CD4-positive, alpha-beta memory T cell (primary cell): ENCODE results near the gene PPARA. TPM values are rescaled to one million over a fixed set of nuclear protein-coding genes. Genes with fewer than 3 reads are reported as not detected.

ENCODE experiments used
- CTCF ChIA-PET: fragments of 350-600 bp; sonication (Branson Sonifier 250); formaldehyde crosslinking; loops from one replicate; lab custom pipeline; 2021; ENCODE audit warnings: inconsistent platforms; ENCODE audit not compliant: partially characterized antibody; lab: Charles Lee
- POLR2A ChIA-PET: fragments of 350-600 bp; sonication (Branson Sonifier 250); formaldehyde crosslinking; loops from one replicate; lab custom pipeline; 2021; ENCODE audit not compliant: partially characterized antibody; lab: Charles Lee
- DNase-seq, 5 donors: peaks; one replicate each; pipeline versions ENCODE4 v3.0.0 to v3.0.0-alpha.2; 2020 to 2022; ENCODE audit warnings: mixed read lengths in 1 of 5
- H3K27ac ChIP-seq: one replicate; pipeline ENCODE4 v1.7.0; 2013; ENCODE audit warnings: low read depth, low read length
- H3K27me3 ChIP-seq: 2 replicates; pipeline ENCODE4 v1.7.0; 2013; ENCODE audit warnings: mild to moderate bottlenecking, low read length, moderate library complexity; ENCODE audit not compliant: insufficient read depth
- H3K36me3 ChIP-seq: 2 replicates; pipeline ENCODE4 v1.7.0; 2013; ENCODE audit warnings: mild to moderate bottlenecking, low read length, moderate library complexity; ENCODE audit not compliant: insufficient read depth
- H3K4me1 ChIP-seq: 2 replicates; pipeline ENCODE4 v1.7.0; 2013; ENCODE audit warnings: mild to moderate bottlenecking, low read length, moderate library complexity; ENCODE audit not compliant: insufficient read depth
- H3K4me3 ChIP-seq, 2 donors: one replicate each; pipeline ENCODE4 v1.7.0; 2013; ENCODE audit warnings: low read length in 2 of 2, mild to moderate bottlenecking in 1 of 2
- H3K9me3 ChIP-seq, 2 donors: one replicate each; pipeline ENCODE4 v1.7.0; 2013; ENCODE audit warnings: low read length in 2 of 2, control low read depth in 1 of 2; ENCODE audit not compliant: control insufficient read depth in 1 of 2
- H3K27ac Mint-ChIP-seq, 7 donors: one replicate each; pipeline ENCODE4 v1.8.0; 2020 to 2021; ENCODE audit warnings: mixed read lengths in 7 of 7, mild to moderate bottlenecking in 6 of 7, inconsistent platforms in 3 of 7, moderate library complexity in 3 of 7
- H3K27me3 Mint-ChIP-seq, 2 donors: one replicate each; pipeline ENCODE4 v1.8.0; 2020 to 2021; ENCODE audit warnings: mixed read lengths in 2 of 2
- H3K36me3 Mint-ChIP-seq, 2 donors: one replicate each; pipeline ENCODE4 v1.8.0; 2020 to 2021; ENCODE audit warnings: mixed read lengths in 2 of 2, inconsistent platforms in 1 of 2, mild to moderate bottlenecking in 1 of 2
- H3K4me1 Mint-ChIP-seq, 4 donors: one replicate each; pipeline ENCODE4 v1.8.0; 2020 to 2021; ENCODE audit warnings: mixed read lengths in 4 of 4, mild to moderate bottlenecking in 1 of 4
- H3K4me3 Mint-ChIP-seq, 8 donors: one replicate each; pipeline ENCODE4 v1.8.0; 2020 to 2021; ENCODE audit warnings: mixed read lengths in 8 of 8, mild to moderate bottlenecking in 7 of 8, moderate library complexity in 6 of 8, inconsistent platforms in 3 of 8
- H3K9me3 Mint-ChIP-seq, 8 donors: one replicate each; pipeline ENCODE4 v1.8.0; 2020 to 2021; ENCODE audit warnings: mixed read lengths in 8 of 8, mild to moderate bottlenecking in 5 of 8, inconsistent platforms in 3 of 8, moderate library complexity in 1 of 8
- intact Hi-C: fragments of 100-400 bp; cut with micrococcal nuclease; formaldehyde crosslinking; loops from one replicate; pipeline ENCODE4 v1.15.1; 2023
- polyA plus RNA-seq, 2 donors: library from polyadenylated mRNA; unstranded; fragments of 300-500 nt; fragmentation: Illumina TruSeq; gene quantifications; one replicate each; pipeline ENCODE4 v1.2.3, GENCODE V29; 2021
- total RNA-seq, 2 experiments: library from RNA; stranded (reverse); gene quantifications; one replicate each; pipeline ENCODE4 v1.2.3, GENCODE V29; 2021

Gene PPARA
- total and polyA plus RNA-seq, 4 experiments from 2014 or later, result 0.91 to 23.2 (median 13.5) TPM

GRCh38 chr22:46267431-46268279 lies 117.3 kb downstream of the PPARA start, which contains the start of gene TTC38:
TSS of gene TTC38 (plus strand) at chr22:46268008. CDS start at chr22:46268040, 32 bp downstream.
- peaks cover 12 to 18% of the 10 kb centered on the region in 2 donors for H3K27me3 Mint-ChIP-seq
- no peaks in the 10 kb centered on the region for H3K36me3 ChIP-seq
- H3K4me3 ChIP-seq, result peak within 1 kb of the TSS in 1 of 2 donors; percentile 49
- peak within 1 kb of the TSS; percentile 18 for H3K27ac ChIP-seq
- peak; percentile 22 to 59 (median 26) for DNase-seq
- H3K4me1 Mint-ChIP-seq, result peaks cover 9 to 32% (median 15%) of the 10 kb centered on the region in 4 donors
- ChIA-PET CTCF (interaction anchor here (0.8 to 1.1 kb wide), 3 partner anchors 19 to 146 kb away, joined by 3 to 4 read pairs (median 3); no protein-coding TSS in a partner anchor), POLR2A (interaction anchor here (1.0 to 3.3 kb wide), 4 partner anchors 9 to 29 kb away, joined by 3 to 25 read pairs (median 9); partner anchors contain the start of genes CDPF1 and GTSE1)
- intact Hi-C loops, result loop anchor here (1.0 kb wide), 1 partner anchor 17 kb away; the partner anchor contains the start of gene CDPF1
- H3K36me3 Mint-ChIP-seq, result peaks cover 0 to 3% of the 10 kb centered on the region in 2 donors
- H3K4me3 Mint-ChIP-seq, result peak within 1 kb of the TSS; percentile 86 to 95 (median 91)
- peaks cover 0 to 4% (median under 1%) of the 10 kb centered on the region in 8 donors for H3K9me3 Mint-ChIP-seq
- peaks cover 6% of the 10 kb centered on the region for H3K27me3 ChIP-seq
- H3K27ac Mint-ChIP-seq, result peak within 1 kb of the TSS; percentile 16 to 82 (median 69)
- peaks cover 11% of the 10 kb centered on the region for H3K4me1 ChIP-seq
- no peaks in the 10 kb centered on the region for H3K9me3 ChIP-seq

GRCh38 chr22:46269564-46269963 lies 119.2 kb downstream of the PPARA start:
- intact Hi-C loops, result no loop called here
- Histone ChIP-seq H3K9me3 (no peaks in the 10 kb centered on the region), H3K4me1 (peaks cover 11% of the 10 kb centered on the region), H3K27me3 (peaks cover 6% of the 10 kb centered on the region), H3K27ac (no peak overlapping the region), H3K36me3 (no peaks in the 10 kb centered on the region), H3K4me3 (no peak overlapping the region)
- ChIA-PET CTCF (interaction anchor here (1.4 kb wide), 1 partner anchor 27 kb away, joined by 4 read pairs; no protein-coding TSS in a partner anchor), POLR2A (interaction anchor here (3.3 kb wide), 1 partner anchor 19 kb away, joined by 25 read pairs; the partner anchor contains the start of gene CDPF1)
- Mint-ChIP-seq H3K27ac (peak overlapping the region in 2 of 7 donors; percentile 43 to 81), H3K36me3 (peaks cover 3 to 7% of the 10 kb centered on the region in 2 donors), H3K4me1 (peaks cover 9 to 27% (median 15%) of the 10 kb centered on the region in 4 donors), H3K4me3 (peak overlapping the region in 5 of 8 donors; percentile 60 to 91 (median 66)), H3K9me3 (peaks cover 0 to 4% (median under 1%) of the 10 kb centered on the region in 8 donors), H3K27me3 (peaks cover 1 to 4% of the 10 kb centered on the region in 2 donors)
- no peak for DNase-seq

- DNase-seq, result no peak
- Mint-ChIP-seq H3K4me3 (no peak overlapping the region), H3K27me3 (no peaks in the 10 kb centered on the region), H3K36me3 (peaks cover 14 to 22% of the 10 kb centered on the region in 2 donors), H3K27ac (no peak overlapping the region), H3K4me1 (peaks cover 7 to 24% (median 13%) of the 10 kb centered on the region in 4 donors), H3K9me3 (peaks cover 0 to 2% (median 0%) of the 10 kb centered on the region in 8 donors)
- Histone ChIP-seq H3K27ac (no peak overlapping the region), H3K27me3 (no peaks in the 10 kb centered on the region), H3K4me1 (peaks cover 9% of the 10 kb centered on the region), H3K36me3 (no peaks in the 10 kb centered on the region), H3K9me3 (no peaks in the 10 kb centered on the region), H3K4me3 (no peak overlapping the region)
- ChIA-PET POLR2A (no interaction called here), CTCF (interaction anchor here (1.0 kb wide), 1 partner anchor 22 kb away, joined by 3 read pairs; the partner anchor contains the start of gene CDPF1)
- intact Hi-C loops, result no loop called here
Observed at GRCh38 chr22:46272196-46272595, 121.9 kb downstream of the PPARA start.

- Histone ChIP-seq H3K4me1 (peaks cover 6% of the 10 kb centered on the region), H3K27me3 (no peaks in the 10 kb centered on the region), H3K4me3 (no peak overlapping the region), H3K27ac (no peak overlapping the region), H3K36me3 (no peaks in the 10 kb centered on the region), H3K9me3 (no peaks in the 10 kb centered on the region)
- Mint-ChIP-seq H3K27ac (no peak overlapping the region), H3K9me3 (peaks cover 0 to 2% (median 0%) of the 10 kb centered on the region in 8 donors), H3K36me3 (peaks cover 13 to 23% of the 10 kb centered on the region in 2 donors), H3K27me3 (no peaks in the 10 kb centered on the region), H3K4me1 (peaks cover 5 to 18% (median 7%) of the 10 kb centered on the region in 4 donors), H3K4me3 (no peak overlapping the region)
- ChIA-PET CTCF (interaction anchor here (1.0 kb wide), 1 partner anchor 22 kb away, joined by 3 read pairs; the partner anchor contains the start of gene CDPF1), POLR2A (no interaction called here)
- no peak for DNase-seq
- intact Hi-C loops, result no loop called here
Observed at GRCh38 chr22:46272762-46273431, 122.6 kb downstream of the PPARA start.

GRCh38 chr22:46273432-46274148 lies 123.3 kb downstream of the PPARA start:
- Histone ChIP-seq H3K4me1 (peaks cover under 1% of the 10 kb centered on the region), H3K27me3 (no peaks in the 10 kb centered on the region), H3K9me3 (no peaks in the 10 kb centered on the region), H3K27ac (no peak overlapping the region), H3K4me3 (no peak overlapping the region), H3K36me3 (no peaks in the 10 kb centered on the region)
- POLR2A ChIA-PET, result no interaction called here
- H3K27me3 Mint-ChIP-seq, result no peaks in the 10 kb centered on the region
- H3K9me3 Mint-ChIP-seq, result peaks cover 0 to 2% (median 0%) of the 10 kb centered on the region in 8 donors
- no peak for DNase-seq
- peaks cover 19 to 29% of the 10 kb centered on the region in 2 donors for H3K36me3 Mint-ChIP-seq
- H3K4me3 Mint-ChIP-seq, result no peak overlapping the region
- no peak overlapping the region for H3K27ac Mint-ChIP-seq
- peaks cover 2 to 12% (median 6%) of the 10 kb centered on the region in 4 donors for H3K4me1 Mint-ChIP-seq
- CTCF ChIA-PET, result no interaction called here
- intact Hi-C loops, result no loop called here

GRCh38 chr22:46274381-46274780 lies 124.1 kb downstream of the PPARA start:
- H3K9me3 ChIP-seq, result no peaks in the 10 kb centered on the region
- no peak overlapping the region for H3K27ac Mint-ChIP-seq
- CTCF ChIA-PET, result no interaction called here
- POLR2A ChIA-PET, result no interaction called here
- no peak overlapping the region for H3K4me3 Mint-ChIP-seq
- H3K27me3 Mint-ChIP-seq, result no peaks in the 10 kb centered on the region
- H3K4me1 ChIP-seq, result no peaks in the 10 kb centered on the region
- H3K27me3 ChIP-seq, result no peaks in the 10 kb centered on the region
- H3K36me3 Mint-ChIP-seq, result peaks cover 19 to 29% of the 10 kb centered on the region in 2 donors
- H3K4me1 Mint-ChIP-seq, result peaks cover 2 to 8% (median 4%) of the 10 kb centered on the region in 4 donors
- no peak overlapping the region for H3K27ac ChIP-seq
- peaks cover 0 to 2% (median 0%) of the 10 kb centered on the region in 8 donors for H3K9me3 Mint-ChIP-seq
- H3K4me3 ChIP-seq, result no peak overlapping the region
- H3K36me3 ChIP-seq, result no peaks in the 10 kb centered on the region
- DNase-seq, result no peak
- intact Hi-C loops, result no loop called here
